SK-N-SH (cell line): ENCODE data around the gene USP34. TPM values are rescaled to one million over a fixed set of nuclear protein-coding genes. Genes with fewer than 3 reads are reported as not detected.

Experiments
- CTCF ChIA-PET: fragments of 300-600, 350-600 bp; formaldehyde crosslinking; extraction: SDS; loops from one replicate; lab custom pipeline; 2021; lab: Yijun Ruan, JAX
- POLR2A ChIA-PET: fragments of 350-600 bp; sonication (Branson Sonifier 250); formaldehyde crosslinking; extraction: SDS; loops from one replicate; lab custom pipeline; 2020; ENCODE audit warnings: antibody characterized with exemption, inconsistent platforms; lab: Yijun Ruan, JAX
- DNase-seq: peaks from one replicate; pipeline ENCODE4 v3.0.0; 2012
- H2AFZ ChIP-seq: fragments of 200-600 bp; sonication (generic); 2 replicates; pipeline ENCODE4 v1.8.1; 2016; ENCODE audit warnings: antibody characterized with exemption, mild to moderate bottlenecking, low read depth
- H3F3A ChIP-seq: fragments of 200-600 bp; sonication (generic); replicated peaks from 2 replicates; pipeline ENCODE3; 2016; ENCODE audit warnings: antibody characterized with exemption, mild to moderate bottlenecking; ENCODE audit not compliant: insufficient read depth
- H3K27ac ChIP-seq, 2 experiments: fragments of 200-500 bp in 1 of 2; fragments of 200-600 bp in 1 of 2; sonication (Bioruptor generic) in 1 of 2; sonication (generic), shearing (Covaris generic) in 1 of 2; 2 replicates each; pipeline versions ENCODE4 v1.5.1 to v1.6.1; 2014 to 2016; ENCODE audit warnings: low read depth in 2 of 2, inconsistent platforms in 1 of 2, low read length in 1 of 2, mild to moderate bottlenecking in 1 of 2, mixed read lengths in 1 of 2
- H3K27me3 ChIP-seq: fragments of 200-600 bp; sonication (generic), shearing (Covaris generic); 2 replicates; pipeline ENCODE4 v1.6.1; 2016; ENCODE audit warnings: mixed run types; ENCODE audit not compliant: insufficient read depth
- H3K36me3 ChIP-seq, 2 experiments: fragments of 200-500 bp in 1 of 2; fragments of 200-600 bp in 1 of 2; sonication (Bioruptor generic) in 1 of 2; sonication (generic) in 1 of 2; replicated peaks in 1 of 2; 2 replicates each; pipeline versions ENCODE3 to v1.5.1; 2014 to 2016; ENCODE audit warnings: low read length in 1 of 2, mild to moderate bottlenecking in 1 of 2; ENCODE audit not compliant: insufficient read depth in 2 of 2, control insufficient read depth in 1 of 2
- H3K4me1 ChIP-seq, 2 experiments: fragments of 200-500 bp in 1 of 2; fragments of 200-600 bp in 1 of 2; sonication (Bioruptor generic) in 1 of 2; sonication (generic), shearing (Covaris generic) in 1 of 2; 2 replicates each; pipeline versions ENCODE4 v1.5.1 to v1.6.1; 2014 to 2016; ENCODE audit warnings: low read depth in 1 of 2, low read length in 1 of 2, mixed run types in 1 of 2; ENCODE audit not compliant: insufficient read depth in 2 of 2, control insufficient read depth in 1 of 2
- H3K4me2 ChIP-seq: fragments of 200-600 bp; sonication (generic), shearing (Covaris generic); 2 replicates; pipeline ENCODE4 v1.6.1; 2017; ENCODE audit warnings: mixed run types
- H3K4me3 ChIP-seq, 2 experiments: fragments of 200-500 bp in 1 of 2; fragments of 200-600 bp in 1 of 2; sonication (Bioruptor generic) in 1 of 2; sonication (generic), shearing (Covaris generic) in 1 of 2; 2 replicates each; pipeline versions ENCODE4 v1.5.1 to v1.8.1; 2014 to 2016; ENCODE audit warnings: low read depth in 2 of 2, inconsistent platforms in 1 of 2, low read length in 1 of 2, mild to moderate bottlenecking in 1 of 2, mixed read lengths in 1 of 2, moderate library complexity in 1 of 2
- H3K79me2 ChIP-seq: fragments of 200-600 bp; sonication (generic); 2 replicates; pipeline ENCODE4 v1.8.1; 2017; ENCODE audit warnings: mild to moderate bottlenecking; ENCODE audit not compliant: insufficient read depth
- H3K9ac ChIP-seq: fragments of 200-600 bp; sonication (generic); 2 replicates; pipeline ENCODE4 v1.6.1; 2017; ENCODE audit warnings: mixed run types
- H3K9me2 ChIP-seq: fragments of 200-600 bp; sonication (generic); 2 replicates; pipeline ENCODE4 v1.6.1; 2017; ENCODE audit warnings: mixed run types
- H3K9me3 ChIP-seq: fragments of 200-600 bp; sonication (generic); 2 replicates; pipeline ENCODE4 v1.6.1; 2017; ENCODE audit warnings: mixed run types, mild to moderate bottlenecking, moderate library complexity
- H4K20me1 ChIP-seq: fragments of 200-600 bp; sonication (generic); 2 replicates; pipeline ENCODE4 v1.6.1; 2017; ENCODE audit warnings: mild to moderate bottlenecking, mixed run types; ENCODE audit not compliant: insufficient read depth
- FOXM1 ChIP-seq: IDR thresholded peaks from 2 replicates; pipeline ENCODE4 v1.4.0; 2012; ENCODE audit warnings: low read depth, mild to moderate bottlenecking
- GABPA ChIP-seq: IDR thresholded peaks from 2 replicates; pipeline ENCODE4 v1.4.0; 2012; ENCODE audit warnings: low read depth, mild to moderate bottlenecking
- GATA2 ChIP-seq: sonication (generic); formaldehyde crosslinking; IDR thresholded peaks from 2 replicates; pipeline ENCODE4 v1.5.0; 2020; ENCODE audit warnings: mild to moderate bottlenecking, missing genetic modification reagents
- NRF1 ChIP-seq: IDR thresholded peaks from 2 replicates; pipeline ENCODE4 v1.6.1; 2012; ENCODE audit warnings: low read depth, mild to moderate bottlenecking, low read length
- RAD21 ChIP-seq: IDR thresholded peaks from 2 replicates; pipeline ENCODE4 v1.6.1; 2012; ENCODE audit warnings: mild to moderate bottlenecking, low read length
- RXRA ChIP-seq: IDR thresholded peaks from 2 replicates; pipeline ENCODE4 v1.4.0; 2012; ENCODE audit warnings: low read depth, mild to moderate bottlenecking, borderline replicate concordance
- SMC3 ChIP-seq: IDR thresholded peaks from 2 replicates; pipeline ENCODE4 v1.6.1; 2012; ENCODE audit warnings: low read depth, low read length, improper control_type of control experiment
- TCF12 ChIP-seq: IDR thresholded peaks from 2 replicates; pipeline ENCODE4 v1.4.0; 2012
- TEAD4 ChIP-seq: IDR thresholded peaks from 2 replicates; pipeline ENCODE4 v1.4.0; 2012; ENCODE audit warnings: mild to moderate bottlenecking, borderline replicate concordance; ENCODE audit not compliant: insufficient read depth
- WGBS: methylation state at CpG from one replicate; pipeline ENCODE4 v1.1.6; 2017; ENCODE audit warnings: low lambda C conversion rate; 5-methylcytosine and 5-hydroxymethylcytosine counted together
- polyA plus RNA-seq, 3 experiments: library from polyadenylated mRNA; depleted of rRNA; stranded (reverse); fragments of >200 nt; gene quantifications; 2 replicates each; pipeline ENCODE4 v1.2.3, GENCODE V29; 2012
- TF ChIP-seq, protein P1 (sequence below): IDR thresholded peaks from 2 replicates; pipeline ENCODE4; 2012
- TF ChIP-seq, protein P2 (sequence below): IDR thresholded peaks from 2 replicates; pipeline ENCODE4 v1.4.0; 2012; ENCODE audit warnings: low read depth
- TF ChIP-seq, protein P3 (sequence below): IDR thresholded peaks from 2 replicates; pipeline ENCODE4 v1.6.1; 2012; ENCODE audit warnings: mild to moderate bottlenecking, low read depth, low read length, moderate library complexity
- TF ChIP-seq, protein P4 (sequence below): fragments of 150-350 bp; IDR thresholded peaks from 2 replicates; pipeline ENCODE4 v1.6.1; 2016; ENCODE audit warnings: mild to moderate bottlenecking, low read depth, low read length

The USP34 gene
- polyA plus RNA-seq, 1 of the 3 experiments (the other 2 are of a cell fraction) = 31.4 TPM

DNA sequence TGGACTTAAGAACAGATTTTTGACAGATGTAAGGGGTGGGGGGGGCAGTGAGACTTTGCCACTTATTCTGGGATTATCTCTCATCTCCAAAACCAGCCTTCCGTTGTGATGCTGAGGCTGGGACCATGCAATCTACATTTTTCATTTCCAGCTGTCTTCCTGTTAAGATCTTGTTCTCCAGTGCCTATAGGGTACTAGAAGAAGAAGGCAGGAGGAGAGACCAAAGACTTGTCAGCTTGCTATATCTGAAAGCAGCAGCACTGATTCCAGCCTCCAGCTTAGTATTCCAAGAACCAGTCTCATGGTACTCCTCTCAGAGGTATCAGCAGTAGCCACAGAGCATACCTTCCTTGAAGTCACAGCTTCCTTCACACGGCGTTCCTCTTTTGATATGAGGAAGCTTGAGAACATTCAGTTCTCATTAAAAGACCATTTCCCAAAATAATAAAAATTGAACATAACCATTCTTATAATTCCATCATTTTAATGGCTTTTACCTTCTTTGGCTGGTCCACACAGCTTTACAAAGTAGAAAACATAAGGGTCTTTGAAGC lies 49.8 kb downstream of the USP34 start:
- H3K79me2 ChIP-seq = peaks cover 88% of the 10 kb centered on the region
- TF ChIP-seq, protein P1, sequence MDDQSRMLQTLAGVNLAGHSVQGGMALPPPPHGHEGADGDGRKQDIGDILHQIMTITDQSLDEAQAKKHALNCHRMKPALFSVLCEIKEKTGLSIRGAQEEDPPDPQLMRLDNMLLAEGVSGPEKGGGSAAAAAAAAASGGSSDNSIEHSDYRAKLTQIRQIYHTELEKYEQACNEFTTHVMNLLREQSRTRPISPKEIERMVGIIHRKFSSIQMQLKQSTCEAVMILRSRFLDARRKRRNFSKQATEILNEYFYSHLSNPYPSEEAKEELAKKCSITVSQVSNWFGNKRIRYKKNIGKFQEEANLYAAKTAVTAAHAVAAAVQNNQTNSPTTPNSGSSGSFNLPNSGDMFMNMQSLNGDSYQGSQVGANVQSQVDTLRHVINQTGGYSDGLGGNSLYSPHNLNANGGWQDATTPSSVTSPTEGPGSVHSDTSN = no peak
- TF ChIP-seq TCF12 (no peak), GATA2 (CRISPR knock-in tag) (no peak), SMC3 (no peak), NRF1 (no peak), RXRA (no peak), FOXM1 (no peak), RAD21 (no peak), TEAD4 (no peak), GABPA (no peak)
- TF ChIP-seq, protein P2, sequence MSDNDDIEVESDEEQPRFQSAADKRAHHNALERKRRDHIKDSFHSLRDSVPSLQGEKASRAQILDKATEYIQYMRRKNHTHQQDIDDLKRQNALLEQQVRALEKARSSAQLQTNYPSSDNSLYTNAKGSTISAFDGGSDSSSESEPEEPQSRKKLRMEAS = no peak
- TF ChIP-seq, protein P3, sequence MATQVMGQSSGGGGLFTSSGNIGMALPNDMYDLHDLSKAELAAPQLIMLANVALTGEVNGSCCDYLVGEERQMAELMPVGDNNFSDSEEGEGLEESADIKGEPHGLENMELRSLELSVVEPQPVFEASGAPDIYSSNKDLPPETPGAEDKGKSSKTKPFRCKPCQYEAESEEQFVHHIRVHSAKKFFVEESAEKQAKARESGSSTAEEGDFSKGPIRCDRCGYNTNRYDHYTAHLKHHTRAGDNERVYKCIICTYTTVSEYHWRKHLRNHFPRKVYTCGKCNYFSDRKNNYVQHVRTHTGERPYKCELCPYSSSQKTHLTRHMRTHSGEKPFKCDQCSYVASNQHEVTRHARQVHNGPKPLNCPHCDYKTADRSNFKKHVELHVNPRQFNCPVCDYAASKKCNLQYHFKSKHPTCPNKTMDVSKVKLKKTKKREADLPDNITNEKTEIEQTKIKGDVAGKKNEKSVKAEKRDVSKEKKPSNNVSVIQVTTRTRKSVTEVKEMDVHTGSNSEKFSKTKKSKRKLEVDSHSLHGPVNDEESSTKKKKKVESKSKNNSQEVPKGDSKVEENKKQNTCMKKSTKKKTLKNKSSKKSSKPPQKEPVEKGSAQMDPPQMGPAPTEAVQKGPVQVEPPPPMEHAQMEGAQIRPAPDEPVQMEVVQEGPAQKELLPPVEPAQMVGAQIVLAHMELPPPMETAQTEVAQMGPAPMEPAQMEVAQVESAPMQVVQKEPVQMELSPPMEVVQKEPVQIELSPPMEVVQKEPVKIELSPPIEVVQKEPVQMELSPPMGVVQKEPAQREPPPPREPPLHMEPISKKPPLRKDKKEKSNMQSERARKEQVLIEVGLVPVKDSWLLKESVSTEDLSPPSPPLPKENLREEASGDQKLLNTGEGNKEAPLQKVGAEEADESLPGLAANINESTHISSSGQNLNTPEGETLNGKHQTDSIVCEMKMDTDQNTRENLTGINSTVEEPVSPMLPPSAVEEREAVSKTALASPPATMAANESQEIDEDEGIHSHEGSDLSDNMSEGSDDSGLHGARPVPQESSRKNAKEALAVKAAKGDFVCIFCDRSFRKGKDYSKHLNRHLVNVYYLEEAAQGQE = no peak
- TF ChIP-seq, protein P4, sequence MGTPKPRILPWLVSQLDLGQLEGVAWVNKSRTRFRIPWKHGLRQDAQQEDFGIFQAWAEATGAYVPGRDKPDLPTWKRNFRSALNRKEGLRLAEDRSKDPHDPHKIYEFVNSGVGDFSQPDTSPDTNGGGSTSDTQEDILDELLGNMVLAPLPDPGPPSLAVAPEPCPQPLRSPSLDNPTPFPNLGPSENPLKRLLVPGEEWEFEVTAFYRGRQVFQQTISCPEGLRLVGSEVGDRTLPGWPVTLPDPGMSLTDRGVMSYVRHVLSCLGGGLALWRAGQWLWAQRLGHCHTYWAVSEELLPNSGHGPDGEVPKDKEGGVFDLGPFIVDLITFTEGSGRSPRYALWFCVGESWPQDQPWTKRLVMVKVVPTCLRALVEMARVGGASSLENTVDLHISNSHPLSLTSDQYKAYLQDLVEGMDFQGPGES = no peak
- H3F3A ChIP-seq = peaks cover 22% of the 10 kb centered on the region
- H3K9ac ChIP-seq = no peak overlapping the region
- H3K36me3 ChIP-seq = peaks cover 7 to 22% of the 10 kb centered on the region in 2 experiments
- WGBS = 98% methylated on average over 3 of the region's 3 CpGs
- H3K9me3 ChIP-seq = no peaks in the 10 kb centered on the region
- H3K4me1 ChIP-seq = peaks cover 3 to 5% of the 10 kb centered on the region in 2 experiments; a peak in 3 of 4 replicates
- CTCF ChIA-PET = no interaction called here
- no peak for DNase-seq
- H3K4me2 ChIP-seq = no peak overlapping the region
- H4K20me1 ChIP-seq = peaks cover 71% of the 10 kb centered on the region
- no peak overlapping the region for H2AFZ ChIP-seq
- H3K9me2 ChIP-seq = no peaks in the 10 kb centered on the region
- H3K4me3 ChIP-seq = no peak overlapping the region
- POLR2A ChIA-PET = no interaction called here
- no peak overlapping the region for H3K27ac ChIP-seq
- no peaks in the 10 kb centered on the region for H3K27me3 ChIP-seq
